ENCODE measurements around the gene SHROOM4.

Gene SHROOM4

DNA sequence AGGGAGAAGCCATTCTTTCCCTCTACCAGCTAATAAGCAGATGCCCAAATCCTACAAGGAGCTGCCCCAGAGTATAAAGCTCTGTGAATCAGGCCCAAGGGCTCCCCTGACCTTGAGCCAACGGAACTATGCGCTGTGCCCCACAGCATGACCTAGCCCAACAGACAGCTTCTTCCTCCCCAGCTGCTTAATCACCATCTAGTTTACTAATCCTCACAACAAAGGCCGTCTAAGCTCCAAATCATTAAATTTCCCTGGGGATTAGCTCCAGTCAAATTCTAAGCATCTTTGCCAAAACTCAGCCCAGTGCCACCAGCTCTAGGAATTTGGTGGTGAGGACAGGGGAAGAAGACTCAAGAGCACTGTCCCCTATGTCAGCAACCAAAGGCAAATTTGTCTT is 113.1 kb downstream of the SHROOM4 start:
- no peak for DNase-seq

GRCh38 chrX:50698944-50699343 is 115.0 kb downstream of the SHROOM4 start:
- DNase-seq: no peak

DNA sequence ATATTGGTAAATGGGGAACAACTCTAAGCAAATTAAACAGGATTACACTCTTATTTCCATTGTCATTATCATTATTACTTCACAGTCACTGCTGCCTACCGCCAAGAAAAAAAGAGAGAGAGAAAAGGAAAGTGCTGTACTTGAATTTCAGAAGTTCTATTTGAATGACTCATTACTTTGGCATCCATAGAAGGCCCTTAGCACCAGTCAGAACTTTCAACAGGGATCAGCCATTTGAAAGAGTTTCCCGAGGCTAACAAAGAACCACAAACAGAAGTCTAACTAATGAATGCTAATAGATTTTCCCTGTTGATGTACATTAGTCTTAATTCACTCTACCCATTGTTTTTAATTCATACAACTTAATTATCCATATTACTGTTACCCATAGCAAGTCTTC is 116.3 kb downstream of the SHROOM4 start:
- no peak for DNase-seq

- peak; percentile 51 for DNase-seq
These were observed 122.2 kb downstream of the SHROOM4 start for GRCh38 chrX:50691820-50692219.

DNA sequence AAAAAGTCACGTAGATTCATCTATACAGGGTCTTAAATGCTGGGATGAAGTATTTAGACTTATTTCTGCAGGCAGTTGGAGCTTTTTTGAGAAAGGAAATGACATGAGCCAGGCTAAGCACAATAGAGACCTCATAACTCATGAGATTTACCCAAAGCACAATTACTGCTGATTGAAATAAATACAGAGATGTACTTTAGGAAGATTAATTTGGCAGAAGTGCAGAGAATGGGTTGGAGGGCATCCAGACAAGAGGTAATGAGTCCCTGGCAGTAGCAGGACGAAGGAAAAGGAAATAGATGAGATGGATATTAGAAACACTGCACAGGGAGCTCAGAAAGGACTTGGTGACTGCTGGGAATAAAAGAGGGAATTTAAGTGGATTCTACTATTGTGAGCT is 129.1 kb downstream of the SHROOM4 start:
- DNase-seq: no peak

- DNase-seq: no peak
These were observed 133.0 kb downstream of the SHROOM4 start for GRCh38 chrX:50680990-50681389.

GRCh38 chrX:50677789-50678188 is 136.2 kb downstream of the SHROOM4 start:
- no peak for DNase-seq

GRCh38 chrX:50671661-50672060 is 142.3 kb downstream of the SHROOM4 start:
- no peak for DNase-seq

DNA sequence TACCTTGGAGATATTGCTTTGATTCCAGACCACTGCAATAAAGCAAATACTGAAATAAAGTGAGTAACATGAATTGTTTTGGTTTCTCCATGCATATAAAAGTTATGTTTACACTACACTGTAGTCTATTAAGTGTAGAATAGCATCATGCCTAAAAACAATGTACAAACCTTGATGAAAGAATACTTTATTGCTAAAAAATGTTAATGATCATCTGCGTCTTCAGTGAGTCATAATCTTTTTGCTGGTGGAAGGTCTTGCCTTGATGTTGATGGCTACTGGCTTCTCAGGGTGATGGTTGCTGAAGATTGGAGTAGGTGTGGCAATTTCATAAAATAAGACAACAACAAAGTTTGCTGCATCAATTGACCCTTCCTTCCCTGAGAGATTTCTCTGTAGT is 145.1 kb downstream of the SHROOM4 start:
- DNase-seq: no peak

DNA sequence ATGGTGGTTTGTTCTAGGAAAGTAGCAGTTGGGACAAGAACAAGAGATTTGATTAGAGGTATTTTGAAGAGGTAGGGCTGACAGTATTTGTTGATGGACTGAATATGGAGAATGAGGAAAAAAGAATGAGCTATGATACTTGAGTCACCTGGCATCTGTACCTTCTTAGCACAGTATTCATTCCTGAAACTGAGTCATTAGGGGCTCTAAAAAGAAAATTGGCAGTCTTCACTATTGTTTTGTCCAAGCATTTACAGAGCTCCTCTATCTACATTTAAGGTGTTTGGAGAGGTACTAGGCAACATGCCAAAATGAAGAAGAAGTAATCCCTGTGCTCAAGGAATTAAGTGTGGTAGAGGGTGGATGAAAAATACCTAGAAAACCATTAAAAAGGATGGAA is 165.8 kb downstream of the SHROOM4 start:
- DNase-seq: no peak

- no peak for DNase-seq
These were observed 169.5 kb downstream of the SHROOM4 start for GRCh38 chrX:50644496-50644895.

GRCh38 chrX:50643525-50644137 is 170.4 kb downstream of the SHROOM4 start:
- DNase-seq: no peak

DNA sequence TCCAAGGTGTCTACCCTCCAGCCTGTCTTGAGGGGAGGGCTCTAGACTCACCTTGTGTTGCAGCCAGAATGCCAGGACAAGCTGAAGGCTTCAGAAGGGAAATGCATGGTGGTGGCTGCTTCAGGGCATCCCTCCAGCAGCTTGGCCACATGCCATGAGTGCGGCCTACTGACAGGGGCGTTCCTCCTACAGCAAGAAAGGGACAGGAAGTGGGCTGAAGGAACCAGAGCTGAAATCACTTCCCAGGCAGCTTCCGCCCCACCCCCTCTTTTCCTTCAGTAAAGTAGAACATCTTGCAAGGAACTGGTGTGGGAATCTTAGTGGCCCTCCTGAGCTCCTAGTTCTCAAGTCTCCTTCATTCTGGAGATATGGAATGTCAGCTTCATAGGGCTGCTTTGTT is 175.9 kb downstream of the SHROOM4 start:
- no peak for DNase-seq

- DNase-seq: no peak
These were observed 178.1 kb downstream of the SHROOM4 start for GRCh38 chrX:50635817-50636365.

DNA sequence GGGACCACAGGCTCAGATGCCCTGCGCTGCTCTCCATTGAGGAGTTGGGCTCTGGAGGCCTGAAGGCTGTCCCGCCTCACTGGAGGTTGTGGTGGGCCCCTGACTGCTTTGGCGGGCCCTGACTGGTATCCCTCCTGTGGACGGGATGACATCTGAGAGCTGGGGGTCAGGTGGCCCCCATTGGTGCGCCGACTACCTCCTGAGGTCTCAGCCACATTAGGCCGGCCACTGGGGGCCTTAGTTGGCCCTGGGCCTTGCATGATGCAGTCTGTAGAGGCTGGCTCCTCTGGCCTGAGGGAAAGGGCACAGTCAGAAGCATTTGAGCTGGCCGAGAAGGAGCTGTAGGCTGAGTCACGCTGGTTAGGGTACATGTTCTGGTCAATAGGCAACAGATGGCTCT is 178.8 kb downstream of the SHROOM4 start:
- no peak for DNase-seq

GRCh38 chrX:50629774-50630173 is 184.2 kb downstream of the SHROOM4 start:
- DNase-seq: no peak

GRCh38 chrX:50627696-50628095 is 186.3 kb downstream of the SHROOM4 start:
- no peak for DNase-seq

DNA sequence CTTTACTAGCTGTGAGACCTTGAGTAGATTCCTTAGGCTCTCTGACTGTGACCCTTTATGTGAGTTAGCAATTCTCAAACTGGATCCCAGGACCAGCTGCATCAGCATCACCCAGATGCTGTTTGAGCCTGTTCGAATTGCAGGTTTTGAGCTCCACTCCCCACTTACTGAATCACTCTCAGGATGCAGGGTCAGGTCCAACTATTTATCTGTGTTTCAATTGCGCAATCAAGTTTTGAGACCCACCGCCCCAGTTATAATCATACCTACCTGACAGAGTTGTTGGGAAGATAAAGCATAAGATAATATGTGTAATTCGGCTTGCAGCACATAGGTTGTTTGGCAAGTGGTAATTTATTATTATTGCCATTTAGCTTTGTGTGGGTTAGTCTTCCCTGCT is 187.6 kb downstream of the SHROOM4 start:
- no peak for DNase-seq

DNA sequence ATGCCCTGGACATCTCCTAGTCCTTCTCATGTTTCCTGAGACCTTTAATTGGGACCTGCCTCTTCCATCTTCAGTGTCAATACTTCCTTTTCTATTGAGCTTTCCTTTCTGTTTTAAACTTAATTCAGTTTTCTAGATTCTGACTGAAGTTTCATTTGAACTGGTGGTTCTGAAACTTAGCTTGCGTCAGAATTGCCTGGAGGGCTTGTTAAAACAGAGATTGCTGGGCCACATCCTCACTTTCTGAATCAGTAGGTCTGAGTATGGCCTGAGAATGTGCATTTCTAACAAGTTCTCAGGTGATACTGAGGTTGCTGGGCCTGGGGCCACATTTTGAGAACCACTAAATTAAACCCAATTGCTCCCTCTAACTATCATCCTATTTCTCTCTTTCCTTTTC is 191.2 kb downstream of the SHROOM4 start:
- no peak for DNase-seq

GRCh38 chrX:50618788-50619558 is 195.0 kb downstream of the SHROOM4 start:
- no peak for DNase-seq

- DNase-seq: no peak
These were observed 196.8 kb downstream of the SHROOM4 start for GRCh38 chrX:50617183-50617582.

- DNase-seq: no peak
These were observed 198.3 kb downstream of the SHROOM4 start for GRCh38 chrX:50615570-50616158.

- DNase-seq: no peak
These were observed 199.5 kb downstream of the SHROOM4 start for GRCh38 chrX:50614460-50614859.

DNA sequence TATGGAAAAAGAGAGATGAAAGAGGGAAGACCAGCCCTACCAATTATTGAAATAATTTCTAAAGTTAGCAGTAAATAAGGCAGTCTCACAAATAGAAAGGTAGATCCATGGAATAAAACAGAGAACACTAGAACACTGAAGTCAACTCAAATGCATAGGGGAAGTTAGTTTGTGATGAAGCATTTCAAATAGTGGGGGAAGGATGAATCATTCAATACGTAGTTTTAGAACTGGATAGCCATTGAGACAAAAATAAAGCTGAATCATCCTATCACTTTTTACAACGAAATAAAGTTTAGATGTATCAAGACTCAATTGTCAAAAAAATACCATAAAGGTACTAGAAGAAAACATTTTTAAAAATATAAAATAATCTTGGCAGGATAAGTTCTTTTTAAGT is 200.1 kb downstream of the SHROOM4 start:
- DNase-seq: no peak

All from NCI-H69 (cell line).